MM.1S (cell line): ENCODE results near the gene PHTF2.

Experiments
- DNase-seq: peaks from one replicate; pipeline ENCODE4 v3.0.0-alpha.2; 2015
- H2AFZ ChIP-seq: fragments of 300-600 bp; sonication (generic); 2 replicates; pipeline ENCODE4 v1.6.0; 2016; ENCODE audit warnings: antibody characterized with exemption, low read length
- H3F3A ChIP-seq: fragments of 300-600 bp; sonication (generic); 2 replicates; pipeline ENCODE4 v1.6.1; 2016; ENCODE audit warnings: mild to moderate bottlenecking, antibody characterized with exemption, low read length, moderate library complexity, mixed read lengths; ENCODE audit not compliant: insufficient read depth
- H3K27ac ChIP-seq: fragments of 300-600 bp; sonication (generic); 2 replicates; pipeline ENCODE4 v1.5.1; 2016; ENCODE audit warnings: mild to moderate bottlenecking, low read length
- H3K27me3 ChIP-seq: fragments of 300-600 bp; sonication (generic); replicated peaks from 2 replicates; pipeline ENCODE4 v1.6.0; 2016; ENCODE audit warnings: low read length; ENCODE audit not compliant: insufficient read depth
- H3K36me3 ChIP-seq: fragments of 300-600 bp; sonication (generic); replicated peaks from 2 replicates; pipeline ENCODE4 v1.6.1; 2016; ENCODE audit warnings: mild to moderate bottlenecking, low read length, mixed read lengths; ENCODE audit not compliant: insufficient read depth
- H3K4me1 ChIP-seq: fragments of 300-600 bp; sonication (generic); 2 replicates; pipeline ENCODE4 v1.6.1; 2016; ENCODE audit warnings: low read length, mixed read lengths
- H3K4me2 ChIP-seq: fragments of 300-600 bp; sonication (generic); 2 replicates; pipeline ENCODE4 v1.6.0; 2016; ENCODE audit warnings: low read depth, low read length
- H3K4me3 ChIP-seq: fragments of 300-600 bp; sonication (generic); 2 replicates; pipeline ENCODE4 v1.5.1; 2016; ENCODE audit warnings: low read length, mixed read lengths
- H3K79me2 ChIP-seq: fragments of 300-600 bp; sonication (generic); 2 replicates; pipeline ENCODE4 v1.6.1; 2016; ENCODE audit warnings: mixed run types, low read length, mixed read lengths
- H3K9ac ChIP-seq: fragments of 300-600 bp; sonication (generic); 2 replicates; pipeline ENCODE4 v1.6.1; 2016; ENCODE audit warnings: low read length, mixed read lengths
- H3K9me2 ChIP-seq: fragments of 300-600 bp; sonication (generic); replicated peaks from 2 replicates; pipeline ENCODE4 v1.6.1; 2016; ENCODE audit warnings: mild to moderate bottlenecking, low read length, mixed read lengths; ENCODE audit not compliant: insufficient read depth
- H3K9me3 ChIP-seq: fragments of 300-600 bp; sonication (generic); replicated peaks from 2 replicates; pipeline ENCODE4 v1.6.1; 2016; ENCODE audit warnings: mild to moderate bottlenecking, low read length, mixed read lengths; ENCODE audit not compliant: insufficient read depth
- H4K20me1 ChIP-seq: fragments of 300-600 bp; sonication (generic); 2 replicates; pipeline ENCODE4 v1.6.1; 2016; ENCODE audit warnings: mild to moderate bottlenecking, low read length, moderate library complexity, mixed read lengths; ENCODE audit not compliant: insufficient read depth
- EZH2 ChIP-seq: fragments of 300-600 bp; sonication (generic); optimal IDR thresholded peaks from 2 replicates; pipeline ENCODE3; 2017; ENCODE audit warnings: low read depth, mild to moderate bottlenecking, antibody characterized with exemption, low read length, mixed read lengths
- EZH2phosphoT487 ChIP-seq: fragments of 300-600 bp; sonication (generic); IDR thresholded peaks from 2 replicates; pipeline ENCODE4 v1.6.1; 2018; ENCODE audit warnings: antibody characterized with exemption, low read length
- TF ChIP-seq, protein P1 (sequence below): fragments of 300-600 bp; sonication (generic); IDR thresholded peaks from 2 replicates; pipeline ENCODE4 v1.5.1; 2016; ENCODE audit warnings: antibody characterized with exemption, low read length, mixed read lengths

Gene PHTF2

DNA sequence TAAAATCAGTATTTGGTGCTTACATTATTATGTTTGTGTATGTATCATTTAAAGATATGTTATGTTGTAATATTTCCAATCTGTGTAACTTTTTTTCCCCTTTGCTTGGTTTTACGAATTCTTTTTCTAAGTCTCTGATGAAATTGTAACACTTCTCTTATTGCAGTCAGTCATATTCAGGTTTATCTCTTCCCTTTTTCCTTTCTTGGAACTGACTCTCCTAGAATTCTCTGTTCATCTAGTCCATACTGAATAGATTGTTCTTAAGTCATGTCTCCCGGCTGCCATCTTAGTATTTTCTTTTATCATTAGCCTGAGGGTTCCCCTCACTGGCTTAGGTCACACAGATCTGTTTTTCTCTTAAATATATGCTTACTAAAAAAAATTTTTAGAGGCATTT lies 44.6 kb downstream of the PHTF2 start:
- H3K27me3 ChIP-seq, result no peaks in the 10 kb centered on the region
- no peaks in the 10 kb centered on the region for H3K9me3 ChIP-seq
- no peaks in the 10 kb centered on the region for H3K36me3 ChIP-seq
- H3F3A ChIP-seq, result no peaks in the 10 kb centered on the region
- no peak overlapping the region for H2AFZ ChIP-seq
- H3K4me2 ChIP-seq, result no peak overlapping the region
- DNase-seq, result no peak
- no peak overlapping the region for H3K4me3 ChIP-seq
- no peaks in the 10 kb centered on the region for H3K9me2 ChIP-seq
- no peaks in the 10 kb centered on the region for H4K20me1 ChIP-seq
- H3K79me2 ChIP-seq, result no peaks in the 10 kb centered on the region
- H3K4me1 ChIP-seq, result no peaks in the 10 kb centered on the region
- H3K27ac ChIP-seq, result no peak overlapping the region
- no peak overlapping the region for H3K9ac ChIP-seq
- TF ChIP-seq EZH2 (no peak), EZH2phosphoT487 (no peak)
- TF ChIP-seq, protein P1, sequence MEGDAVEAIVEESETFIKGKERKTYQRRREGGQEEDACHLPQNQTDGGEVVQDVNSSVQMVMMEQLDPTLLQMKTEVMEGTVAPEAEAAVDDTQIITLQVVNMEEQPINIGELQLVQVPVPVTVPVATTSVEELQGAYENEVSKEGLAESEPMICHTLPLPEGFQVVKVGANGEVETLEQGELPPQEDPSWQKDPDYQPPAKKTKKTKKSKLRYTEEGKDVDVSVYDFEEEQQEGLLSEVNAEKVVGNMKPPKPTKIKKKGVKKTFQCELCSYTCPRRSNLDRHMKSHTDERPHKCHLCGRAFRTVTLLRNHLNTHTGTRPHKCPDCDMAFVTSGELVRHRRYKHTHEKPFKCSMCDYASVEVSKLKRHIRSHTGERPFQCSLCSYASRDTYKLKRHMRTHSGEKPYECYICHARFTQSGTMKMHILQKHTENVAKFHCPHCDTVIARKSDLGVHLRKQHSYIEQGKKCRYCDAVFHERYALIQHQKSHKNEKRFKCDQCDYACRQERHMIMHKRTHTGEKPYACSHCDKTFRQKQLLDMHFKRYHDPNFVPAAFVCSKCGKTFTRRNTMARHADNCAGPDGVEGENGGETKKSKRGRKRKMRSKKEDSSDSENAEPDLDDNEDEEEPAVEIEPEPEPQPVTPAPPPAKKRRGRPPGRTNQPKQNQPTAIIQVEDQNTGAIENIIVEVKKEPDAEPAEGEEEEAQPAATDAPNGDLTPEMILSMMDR, result no peak

GRCh38 chr7:77846317-77847092 lies 47.9 kb downstream of the PHTF2 start:
- DNase-seq, result no peak
- no peak for TF ChIP-seq EZH2
- no peak for TF ChIP-seq EZH2phosphoT487
- TF ChIP-seq, protein P1, result no peak
- Histone ChIP-seq H3K9me3 (no peaks in the 10 kb centered on the region), H3K27me3 (no peaks in the 10 kb centered on the region), H2AFZ (no peak overlapping the region), H3K36me3 (no peaks in the 10 kb centered on the region), H3F3A (no peaks in the 10 kb centered on the region), H3K4me3 (no peak overlapping the region), H3K4me2 (no peak overlapping the region), H4K20me1 (no peaks in the 10 kb centered on the region), H3K79me2 (no peaks in the 10 kb centered on the region), H3K4me1 (no peaks in the 10 kb centered on the region), H3K9ac (no peak overlapping the region), H3K27ac (no peak overlapping the region; the same call in 1 of the 2 replicates), H3K9me2 (no peaks in the 10 kb centered on the region)

DNA sequence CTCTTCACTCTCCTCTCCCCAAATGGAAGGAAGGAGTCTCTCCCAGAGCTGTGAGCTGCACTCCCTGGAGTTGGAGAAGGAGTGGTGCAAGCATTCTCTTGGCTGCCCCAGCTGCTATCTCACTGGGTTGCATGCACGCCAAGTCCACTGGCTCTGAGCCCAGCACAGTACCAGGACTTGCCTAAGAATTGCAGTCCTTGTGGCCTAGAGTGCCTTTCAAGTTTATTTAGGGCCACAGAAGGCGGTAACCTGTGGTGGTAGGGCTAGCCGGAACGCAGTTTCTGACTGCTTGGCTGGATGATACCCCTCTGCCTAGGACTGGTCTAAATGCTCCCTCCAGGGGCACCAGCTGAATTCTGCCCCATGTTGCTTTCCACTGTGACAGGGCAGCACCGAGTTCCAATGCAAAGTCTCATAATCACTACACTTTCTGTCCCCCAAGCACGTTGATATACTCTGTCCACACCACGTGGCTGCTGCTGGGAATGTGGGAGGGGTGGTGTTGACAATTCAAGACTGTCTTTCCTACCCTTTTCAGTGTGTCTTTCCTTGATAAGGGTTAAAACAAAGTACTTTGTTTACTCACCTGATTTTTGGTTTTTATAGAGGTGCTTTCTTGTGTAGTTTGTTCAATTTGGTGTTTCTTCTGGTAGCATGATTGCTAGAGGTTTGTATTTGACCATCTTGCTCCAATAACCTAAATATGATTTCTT lies 57.0 kb downstream of the PHTF2 start:
- Histone ChIP-seq H3K9ac (no peak overlapping the region), H3K4me1 (no peaks in the 10 kb centered on the region), H3K79me2 (no peaks in the 10 kb centered on the region), H3K36me3 (no peaks in the 10 kb centered on the region), H2AFZ (no peak overlapping the region), H3K27ac (no peak overlapping the region), H3F3A (no peaks in the 10 kb centered on the region), H4K20me1 (no peaks in the 10 kb centered on the region), H3K27me3 (no peaks in the 10 kb centered on the region), H3K4me2 (no peak overlapping the region), H3K9me2 (no peaks in the 10 kb centered on the region), H3K4me3 (no peak overlapping the region), H3K9me3 (no peaks in the 10 kb centered on the region)
- DNase-seq, result no peak
- TF ChIP-seq, protein P1, result no peak
- TF ChIP-seq EZH2 (no peak), EZH2phosphoT487 (no peak)
